CD4-positive, alpha-beta T cell treated with Interleukin-6 at 100 ng/mL for 8 hours (primary cell): Measurements from ENCODE around the gene ZCRB1.

Source experiments
- DNase-seq: peaks from one replicate; pipeline ENCODE4 v3.0.0-alpha.2; 2020; ENCODE audit warnings: mixed read lengths, low spot score

Gene ZCRB1

GRCh38 chr12:42327227-42327590, 1.3 kb upstream of the ZCRB1 start:
- no peak for DNase-seq

- DNase-seq: peak; percentile 2
Observed at GRCh38 chr12:42326541-42327226, 790 bp upstream of the ZCRB1 start.

GRCh38 chr12:42325326-42325652, 605 bp downstream of the ZCRB1 start:
- no peak for DNase-seq

GRCh38 chr12:42323856-42324255, 2.0 kb downstream of the ZCRB1 start:
- no peak for DNase-seq

GRCh38 chr12:42322567-42322966, 3.3 kb downstream of the ZCRB1 start:
- DNase-seq: no peak

GRCh38 chr12:42320796-42321195, 5.1 kb downstream of the ZCRB1 start:
- no peak for DNase-seq

- DNase-seq: no peak
Observed at GRCh38 chr12:42315108-42315507, 10.8 kb downstream of the ZCRB1 start.

- no peak for DNase-seq
Observed at GRCh38 chr12:42309996-42310395, 15.9 kb downstream of the ZCRB1 start.

GRCh38 chr12:42308390-42308789, 17.5 kb downstream of the ZCRB1 start:
- DNase-seq: no peak

GRCh38 chr12:42306297-42306696, 19.6 kb downstream of the ZCRB1 start:
- DNase-seq: no peak

GRCh38 chr12:42299392-42300308, 26.2 kb downstream of the ZCRB1 start:
- DNase-seq: no peak

GRCh38 chr12:42298887-42299286, 27.0 kb downstream of the ZCRB1 start:
- no peak for DNase-seq

GRCh38 chr12:42296503-42297109, 29.3 kb downstream of the ZCRB1 start:
- no peak for DNase-seq

GRCh38 chr12:42291680-42292079, 34.2 kb downstream of the ZCRB1 start:
- no peak for DNase-seq

GRCh38 chr12:42288544-42288943, 37.4 kb downstream of the ZCRB1 start:
- DNase-seq: no peak

- no peak for DNase-seq
Observed at GRCh38 chr12:42286741-42287140, 39.2 kb downstream of the ZCRB1 start.

GRCh38 chr12:42285431-42285830, 40.5 kb downstream of the ZCRB1 start:
- no peak for DNase-seq

- DNase-seq: no peak
Observed at GRCh38 chr12:42284876-42285275, 41.0 kb downstream of the ZCRB1 start.

GRCh38 chr12:42284157-42284556, 41.7 kb downstream of the ZCRB1 start:
- no peak for DNase-seq

- DNase-seq: no peak
Observed at GRCh38 chr12:42283739-42284138, 42.2 kb downstream of the ZCRB1 start.

- DNase-seq: no peak
Observed at GRCh38 chr12:42282294-42282693, 43.6 kb downstream of the ZCRB1 start.

GRCh38 chr12:42281844-42282243, 44.0 kb downstream of the ZCRB1 start:
- no peak for DNase-seq

- no peak for DNase-seq
Observed at GRCh38 chr12:42281278-42281677, 44.6 kb downstream of the ZCRB1 start.
